SK-N-MC (cell line): Measurements from ENCODE around the gene NPL.

Source experiments
- EZH2 ChIP-seq: fragments of 200-600 bp; sonication (generic); IDR thresholded peaks from one replicate; pipeline ENCODE4 v1.6.1; 2017; ENCODE audit warnings: antibody characterized with exemption
- POLR2AphosphoS5 ChIP-seq: IDR thresholded peaks from 2 replicates; pipeline ENCODE4 v1.6.1; 2012; ENCODE audit warnings: mild to moderate bottlenecking, low read depth, low read length, borderline replicate concordance

- TF ChIP-seq POLR2AphosphoS5 (no peak), EZH2 (no peak)
These were observed 56.3 kb downstream of the NPL start for GRCh38 chr1:182845894-182846293.
